Ovary (tissue), 3 donors: ENCODE results near the gene TAF8.

ENCODE experiments used
- CTCF ChIP-seq, 3 donors: fragments of 450-650 bp in 2 of 3; fragments of 200-600 bp in 1 of 3; IDR thresholded peaks; one replicate each; pipeline versions ENCODE4 v1.5.1 to v1.8.0; 2016 to 2022; ENCODE audit warnings: antibody characterized with exemption in 3 of 3, mild to moderate bottlenecking in 1 of 3
- EP300 ChIP-seq: sonication (generic); formaldehyde crosslinking; IDR thresholded peaks from one replicate; pipeline ENCODE4 v1.6.1; 2017; ENCODE audit warnings: antibody characterized with exemption
- POLR2A ChIP-seq: fragments of 450-650 bp; IDR thresholded peaks from one replicate; pipeline ENCODE4 v1.6.1; 2017; ENCODE audit warnings: antibody characterized with exemption, mild to moderate bottlenecking, moderate library complexity
- donor health status: DM: no; HTN: no; CAD: no.

GRCh38 chr6:42071881-42072583 lies 21.7 kb downstream of the TAF8 start:
- no peak for TF ChIP-seq CTCF (IDR thresholded peaks at IDR 0.05)
- TF ChIP-seq POLR2A: no peak
- no peak for TF ChIP-seq EP300
